ENCODE results near the gene HIVEP3.

GRCh38 chr1:41769068-41769467, 149.7 kb downstream of the HIVEP3 start:
- TF ChIP-seq EP300 (IDR thresholded peaks at IDR 0.05; ENCODE audit: borderline replicate concordance) (no peak), CEBPB (IDR thresholded peaks at IDR 0.05) (no peak), RAD21 (IDR thresholded peaks at IDR 0.05; ENCODE audit: low read depth) (no peak), YY1 (IDR thresholded peaks at IDR 0.05; ENCODE audit: low read depth) (no peak), CREB1 (IDR thresholded peaks at IDR 0.05; ENCODE audit: low read depth) (no peak), REST (IDR thresholded peaks at IDR 0.05; ENCODE audit: low read depth) (no peak), NFIC (IDR thresholded peaks at IDR 0.05) (no peak), TEAD4 (IDR thresholded peaks at IDR 0.05) (no peak), EGR1 (IDR thresholded peaks at IDR 0.05) (no peak)
- TF ChIP-seq, protein P1, sequence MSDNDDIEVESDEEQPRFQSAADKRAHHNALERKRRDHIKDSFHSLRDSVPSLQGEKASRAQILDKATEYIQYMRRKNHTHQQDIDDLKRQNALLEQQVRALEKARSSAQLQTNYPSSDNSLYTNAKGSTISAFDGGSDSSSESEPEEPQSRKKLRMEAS (IDR thresholded peaks at IDR 0.05) = no peak
